ENCODE data around the gene DUSP28.
"Not testable (repeated sequence)": the region's sequence is repeated elsewhere in the genome, so short reads cannot be mapped to it uniquely, and the experiment has no call there.

The DUSP28 gene

GRCh38 chr2:240561325-240561971 lies 1.3 kb downstream of the DUSP28 start:
- DNase-seq = no peak

- DNase-seq = not testable (repeated sequence)
Measured at GRCh38 chr2:240563231-240563630, 3.1 kb downstream of the DUSP28 start.

GRCh38 chr2:240563951-240564560 lies 3.9 kb downstream of the DUSP28 start:
- no peak for DNase-seq

GRCh38 chr2:240564561-240565332 lies 4.6 kb downstream of the DUSP28 start:
- no peak for DNase-seq

- peak; percentile 34 to 65 for DNase-seq
Measured at GRCh38 chr2:240565333-240566202, 5.4 kb downstream of the DUSP28 start.

GRCh38 chr2:240566203-240567136 lies 6.3 kb downstream of the DUSP28 start:
- DNase-seq = peak; percentile 54 to 94

GRCh38 chr2:240567137-240567871 lies 7.1 kb downstream of the DUSP28 start:
- DNase-seq = peak in 1 of 2 experiments; percentile 61

GRCh38 chr2:240567872-240568677 lies 7.9 kb downstream of the DUSP28 start, which contains the start of gene RNPEPL1:
Gene RNPEPL1, plus strand, starts transcription at chr2:240568484. Its CDS starts 103 bp downstream, at chr2:240568587.
- peak; percentile 52 to 76 for DNase-seq

- peak; percentile 31 to 77 for DNase-seq
Measured at GRCh38 chr2:240568678-240569522, 8.7 kb downstream of the DUSP28 start.

GRCh38 chr2:240569523-240569997 lies 9.4 kb downstream of the DUSP28 start:
- DNase-seq = no peak

GRCh38 chr2:240569998-240570530 lies 9.9 kb downstream of the DUSP28 start:
- no peak for DNase-seq

- no peak for DNase-seq
Measured at GRCh38 chr2:240570531-240571313, 10.6 kb downstream of the DUSP28 start.

GRCh38 chr2:240571314-240571973 lies 11.3 kb downstream of the DUSP28 start:
- no peak for DNase-seq

GRCh38 chr2:240572141-240573031 lies 12.2 kb downstream of the DUSP28 start:
- DNase-seq = no peak

GRCh38 chr2:240573071-240573515 lies 12.9 kb downstream of the DUSP28 start:
- no peak for DNase-seq

Measured in NCI-H526 (cell line).